Measurements from ENCODE around the gene TRMT61A. TPM values are rescaled to one million over a fixed set of nuclear protein-coding genes. Genes with fewer than 3 reads are reported as not detected.
A peak's percentile ranks its signal among the peaks of the same experiment; 100 is the strongest.

TRMT61A gene
- 8.5 TPM for polyA plus RNA-seq
- long read RNA-seq, donor 1, partial matches to known transcripts: 0 of 1 reads
- long read RNA-seq, donor 1, other reads (novel, unspliced or antisense): 0 of 1 reads
- long read RNA-seq, donor 2, transcript TRMT61A-202 (4 exons, 3,229 nt): major isoform, 5 of 5 reads
- long read RNA-seq, donor 2, partial matches to known transcripts: 0 of 5 reads
- long read RNA-seq, donor 2, other reads (novel, unspliced or antisense): 0 of 5 reads
- long read RNA-seq, donor 3: 0 reads
- long read RNA-seq, donor 4: 0 reads
- long read RNA-seq, donor 5, transcript TRMT61A-202 (4 exons, 3,229 nt): major isoform, 10 of 10 reads
- long read RNA-seq, donor 5, partial matches to known transcripts: 0 of 10 reads
- long read RNA-seq, donor 5, other reads (novel, unspliced or antisense): 0 of 10 reads
- long read RNA-seq, donor 6, transcript TRMT61A-202 (4 exons, 3,229 nt): major isoform, 5 of 5 reads
- long read RNA-seq, donor 6, partial matches to known transcripts: 0 of 5 reads
- long read RNA-seq, donor 6, other reads (novel, unspliced or antisense): 0 of 5 reads
- long read RNA-seq, donor 7: 0 reads
- long read RNA-seq, donor 8, partial matches to known transcripts: 0 of 3 reads
- long read RNA-seq, donor 8, other reads (novel, unspliced or antisense): 0 of 3 reads
- long read RNA-seq, donor 9, partial matches to known transcripts: 0 of 2 reads
- long read RNA-seq, donor 9, other reads (novel, unspliced or antisense): 0 of 2 reads
- long read RNA-seq, donor 10, partial matches to known transcripts: 5 of 7 reads
- long read RNA-seq, donor 10, other reads (novel, unspliced or antisense): 0 of 7 reads
- long read RNA-seq, donor 11, partial matches to known transcripts: 0 of 1 reads
- long read RNA-seq, donor 11, other reads (novel, unspliced or antisense): 0 of 1 reads

DNA sequence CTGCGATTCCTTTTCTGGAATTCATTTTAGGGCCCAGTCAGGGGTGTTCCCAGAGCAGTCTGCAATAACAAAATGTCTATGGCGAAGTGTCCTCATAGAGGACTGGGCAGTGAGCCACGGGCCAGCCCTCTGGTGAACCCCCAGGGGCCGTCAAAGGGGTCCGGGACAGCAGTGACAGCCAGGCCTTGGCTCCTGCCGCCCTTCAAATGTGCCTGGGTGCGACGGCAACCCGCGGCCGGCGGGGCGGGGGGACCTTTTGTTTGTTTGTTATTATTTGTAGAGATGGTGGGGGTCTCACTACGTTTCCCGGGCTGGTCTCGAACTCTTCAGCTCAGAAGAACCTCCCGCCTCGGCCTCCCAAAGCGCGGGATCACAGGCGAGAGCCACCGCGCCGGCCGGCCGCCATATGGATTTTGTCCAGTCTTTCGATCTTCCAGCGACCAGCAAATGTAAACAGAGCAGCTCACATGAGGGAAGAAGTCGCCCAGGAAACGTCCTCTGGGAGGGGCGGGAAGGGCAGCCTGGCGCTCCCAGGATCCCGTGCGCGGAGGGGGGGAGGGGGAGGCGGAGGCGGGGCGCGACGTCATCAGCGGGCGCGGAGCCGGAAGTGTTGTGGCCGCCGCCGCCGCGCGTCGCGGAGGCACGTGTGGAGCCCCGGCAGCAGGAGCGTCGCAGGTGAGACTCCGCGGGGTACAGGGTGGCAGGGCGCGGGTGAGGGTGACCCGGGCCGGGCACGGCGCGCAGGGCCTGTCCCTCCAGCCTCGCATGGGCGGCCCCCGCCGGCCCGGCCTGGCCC, at the start of gene TRMT61A:
Gene TRMT61A (plus strand): TSS at position 610 of the 796 bp plus-strand sequence. CDS start 783 bp downstream, outside the sequence.
- peaks cover 6% of the 10 kb centered on the region for H3K9me3 ChIP-seq (ENCODE audit: control insufficient read depth, low read depth, low read length)
- peak within 1 kb of the TSS; percentile 95 for H3K4me3 ChIP-seq (ENCODE audit: low read length)
- peak; percentile 90 for DNase-seq
- no CpG with 5 or more reads among the region's 70 CpGs for WGBS (ENCODE audit: insufficient coverage, low lambda C conversion rate)
- peak within 1 kb of the TSS; percentile 98 for H3K27ac ChIP-seq (ENCODE audit: low read length)
- no peaks in the 10 kb centered on the region for H3K27me3 ChIP-seq (ENCODE audit: control insufficient read depth, insufficient read depth, low read length)
- H3K36me3 ChIP-seq (ENCODE audit: control insufficient read depth, insufficient read depth, low read length): peaks cover 19% of the 10 kb centered on the region
- peaks cover 82% of the 10 kb centered on the region for H3K4me1 ChIP-seq (ENCODE audit: control insufficient read depth, insufficient read depth, low read length)

DNA sequence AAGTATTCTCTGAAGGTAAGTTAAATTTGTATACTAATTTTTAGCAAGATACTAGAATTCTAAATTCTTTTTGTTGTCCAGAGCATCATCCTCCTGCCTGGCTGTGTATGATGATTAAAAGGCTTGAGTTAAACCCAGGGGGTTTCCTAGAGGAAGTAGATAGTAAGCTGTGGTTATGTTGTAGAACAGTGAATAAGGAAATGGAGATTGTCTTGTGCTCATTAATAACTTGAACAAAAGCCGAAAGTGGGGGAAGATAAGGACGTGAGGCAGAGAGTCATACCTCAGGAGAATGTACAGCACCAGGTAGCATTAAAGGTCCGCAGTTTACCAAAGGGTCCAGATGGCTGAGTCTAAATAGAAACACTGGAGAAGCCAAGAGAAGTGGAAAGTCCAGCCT, 48.4 kb upstream of the TRMT61A start:
- H3K27me3 ChIP-seq (ENCODE audit: control insufficient read depth, insufficient read depth, low read length): no peaks in the 10 kb centered on the region
- DNase-seq: no peak
- 100% methylated on average over 1 of the region's 3 CpGs for WGBS (ENCODE audit: insufficient coverage, low lambda C conversion rate)
- H3K9me3 ChIP-seq (ENCODE audit: control insufficient read depth, low read depth, low read length): no peaks in the 10 kb centered on the region
- H3K4me3 ChIP-seq (ENCODE audit: low read length): no peak overlapping the region
- no peaks in the 10 kb centered on the region for H3K4me1 ChIP-seq (ENCODE audit: control insufficient read depth, insufficient read depth, low read length)
- H3K27ac ChIP-seq (ENCODE audit: low read length): no peak overlapping the region
- peaks cover 52% of the 10 kb centered on the region for H3K36me3 ChIP-seq (ENCODE audit: control insufficient read depth, insufficient read depth, low read length)

DNA sequence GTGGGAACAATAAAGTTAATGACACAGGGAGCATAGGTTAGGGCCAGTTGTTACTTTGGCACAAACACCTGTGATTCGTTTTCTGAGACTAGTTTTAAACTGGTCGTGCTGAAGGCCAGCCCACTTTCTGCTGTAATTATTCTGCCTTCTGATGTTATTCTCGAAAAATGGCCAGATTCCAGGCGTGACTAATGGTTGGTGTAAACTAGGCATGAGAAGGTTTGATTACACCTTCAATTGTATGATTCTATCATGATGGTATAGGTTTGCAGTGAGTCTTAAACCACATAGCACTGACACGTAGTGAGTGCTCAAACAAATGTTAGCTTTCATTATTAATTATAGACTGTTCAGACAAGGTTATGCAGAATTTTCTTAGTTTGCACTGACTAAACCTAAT, 45.4 kb upstream of the TRMT61A start:
- no peaks in the 10 kb centered on the region for H3K27me3 ChIP-seq (ENCODE audit: control insufficient read depth, insufficient read depth, low read length)

DNA sequence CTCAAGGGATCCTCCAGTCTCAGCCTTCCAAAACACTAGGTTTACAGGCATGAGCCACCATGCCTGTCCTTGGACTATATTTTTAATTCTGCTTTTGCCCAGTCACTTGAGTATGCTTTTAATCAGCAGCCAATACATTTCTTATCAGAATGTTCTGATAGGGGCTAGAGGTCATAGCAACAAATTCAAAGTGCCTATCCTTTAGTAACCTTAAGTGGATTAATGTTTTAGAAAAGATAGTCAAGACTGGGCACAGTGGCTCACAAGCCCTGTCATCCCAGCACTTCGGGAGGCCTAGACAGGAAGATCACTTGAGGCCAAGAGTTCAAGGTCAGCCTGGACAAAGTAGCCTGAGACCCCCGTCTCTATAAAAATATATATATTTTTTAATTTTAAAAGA, 43.5 kb upstream of the TRMT61A start:
- Histone ChIP-seq H3K4me3 (ENCODE audit: low read length) (no peak overlapping the region), H3K27ac (ENCODE audit: low read length) (no peak overlapping the region), H3K27me3 (ENCODE audit: control insufficient read depth, insufficient read depth, low read length) (no peaks in the 10 kb centered on the region), H3K36me3 (ENCODE audit: control insufficient read depth, insufficient read depth, low read length) (peaks cover 51% of the 10 kb centered on the region), H3K9me3 (ENCODE audit: control insufficient read depth, low read depth, low read length) (no peaks in the 10 kb centered on the region), H3K4me1 (ENCODE audit: control insufficient read depth, insufficient read depth, low read length) (no peaks in the 10 kb centered on the region)
- WGBS (ENCODE audit: insufficient coverage, low lambda C conversion rate): no CpG with 5 or more reads among the region's 2 CpGs
- DNase-seq: no peak

More for the DNA sequence above, 45.4 kb upstream of the TRMT61A start:
- no peak overlapping the region for H3K27ac ChIP-seq (ENCODE audit: low read length)
- no peaks in the 10 kb centered on the region for H3K4me1 ChIP-seq (ENCODE audit: control insufficient read depth, insufficient read depth, low read length)
- 28% methylated on average over 3 of the region's 5 CpGs for WGBS (ENCODE audit: insufficient coverage, low lambda C conversion rate)
- no peak overlapping the region for H3K4me3 ChIP-seq (ENCODE audit: low read length)
- H3K36me3 ChIP-seq (ENCODE audit: control insufficient read depth, insufficient read depth, low read length): peaks cover 45% of the 10 kb centered on the region
- no peaks in the 10 kb centered on the region for H3K9me3 ChIP-seq (ENCODE audit: control insufficient read depth, low read depth, low read length)
- DNase-seq: peak in 1 of 2 donors; percentile 34

DNA sequence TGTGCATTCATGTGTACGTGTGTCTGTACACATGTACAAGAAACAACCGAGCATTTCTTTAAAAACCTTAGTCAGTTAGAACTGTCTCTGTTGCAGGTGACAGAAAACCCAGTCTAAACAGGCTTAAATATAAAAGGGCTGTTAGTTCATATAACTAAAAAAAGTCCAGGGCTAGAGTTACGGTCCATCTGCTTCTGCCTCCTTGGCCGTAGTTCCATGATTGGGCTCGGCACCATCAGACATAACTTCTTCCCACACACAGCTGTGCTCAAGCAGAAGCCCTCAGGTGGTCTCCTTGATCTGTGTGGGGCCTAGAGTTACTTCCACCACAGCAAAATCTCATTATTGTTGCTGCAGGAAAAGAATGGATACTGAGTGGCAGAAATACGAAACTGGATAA, 40.9 kb upstream of the TRMT61A start:
- no peaks in the 10 kb centered on the region for H3K4me1 ChIP-seq (ENCODE audit: control insufficient read depth, insufficient read depth, low read length)
- H3K4me3 ChIP-seq (ENCODE audit: low read length): no peak overlapping the region
- H3K27ac ChIP-seq (ENCODE audit: low read length): no peak overlapping the region
- no peaks in the 10 kb centered on the region for H3K9me3 ChIP-seq (ENCODE audit: control insufficient read depth, low read depth, low read length)
- H3K36me3 ChIP-seq (ENCODE audit: control insufficient read depth, insufficient read depth, low read length): peaks cover 56% of the 10 kb centered on the region
- WGBS (ENCODE audit: insufficient coverage, low lambda C conversion rate): 100% methylated on average over 1 of the region's 6 CpGs
- no peak for DNase-seq
- H3K27me3 ChIP-seq (ENCODE audit: control insufficient read depth, insufficient read depth, low read length): no peaks in the 10 kb centered on the region

DNA sequence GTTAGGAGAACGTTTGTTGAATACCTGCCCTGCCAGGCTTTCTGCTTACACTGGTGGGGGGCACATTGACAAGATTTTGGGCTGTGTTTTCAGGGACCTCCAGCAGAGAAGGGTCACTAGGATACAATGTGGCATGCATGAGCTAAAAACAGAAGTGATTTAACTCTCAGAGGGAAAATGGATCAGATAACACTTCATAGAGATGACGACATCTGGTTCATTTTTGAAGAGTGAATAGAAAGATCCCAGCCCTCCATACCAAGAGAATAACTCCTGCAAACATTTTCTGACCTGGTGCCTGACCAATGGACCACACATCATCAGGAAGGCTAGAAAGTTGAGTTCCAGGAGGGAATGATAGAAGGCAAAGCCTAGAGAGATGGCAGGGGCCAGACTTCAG, 40.0 kb upstream of the TRMT61A start:
- no CpG with 5 or more reads among the region's 2 CpGs for WGBS (ENCODE audit: insufficient coverage, low lambda C conversion rate)

DNA sequence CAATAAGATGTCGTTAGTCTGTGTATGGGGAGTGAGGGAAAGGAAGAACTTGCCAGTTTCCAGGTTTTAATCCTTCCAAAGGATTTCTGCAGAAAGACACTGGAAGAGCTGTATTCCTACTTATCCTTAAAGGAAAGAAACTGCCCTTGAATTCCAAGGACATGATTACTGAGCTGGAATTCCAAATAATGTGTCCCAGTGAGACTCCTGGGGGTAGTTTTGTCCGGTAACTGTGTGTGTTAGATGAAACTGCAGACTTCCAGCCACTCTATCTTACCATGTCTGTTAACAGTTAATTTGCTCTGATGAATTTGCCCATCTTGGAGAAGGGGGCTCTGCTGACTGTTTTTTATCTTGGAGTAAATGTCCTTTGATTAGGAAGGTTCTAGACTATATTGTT, 39.4 kb upstream of the TRMT61A start:
- WGBS (ENCODE audit: insufficient coverage, low lambda C conversion rate): 100% methylated on average over 1 of the region's 2 CpGs
- H3K36me3 ChIP-seq (ENCODE audit: control insufficient read depth, insufficient read depth, low read length): peaks cover 58% of the 10 kb centered on the region
- H3K27ac ChIP-seq (ENCODE audit: low read length): no peak overlapping the region
- H3K4me1 ChIP-seq (ENCODE audit: control insufficient read depth, insufficient read depth, low read length): no peaks in the 10 kb centered on the region
- no peaks in the 10 kb centered on the region for H3K27me3 ChIP-seq (ENCODE audit: control insufficient read depth, insufficient read depth, low read length)
- no peak overlapping the region for H3K4me3 ChIP-seq (ENCODE audit: low read length)
- DNase-seq: no peak
- no peaks in the 10 kb centered on the region for H3K9me3 ChIP-seq (ENCODE audit: control insufficient read depth, low read depth, low read length)

More for the DNA sequence above, 40.0 kb upstream of the TRMT61A start:
- Histone ChIP-seq H3K4me1 (ENCODE audit: control insufficient read depth, insufficient read depth, low read length) (no peaks in the 10 kb centered on the region), H3K36me3 (ENCODE audit: control insufficient read depth, insufficient read depth, low read length) (peaks cover 58% of the 10 kb centered on the region), H3K27me3 (ENCODE audit: control insufficient read depth, insufficient read depth, low read length) (no peaks in the 10 kb centered on the region), H3K4me3 (ENCODE audit: low read length) (no peak overlapping the region), H3K9me3 (ENCODE audit: control insufficient read depth, low read depth, low read length) (no peaks in the 10 kb centered on the region), H3K27ac (ENCODE audit: low read length) (no peak overlapping the region)
- no peak for DNase-seq

DNA sequence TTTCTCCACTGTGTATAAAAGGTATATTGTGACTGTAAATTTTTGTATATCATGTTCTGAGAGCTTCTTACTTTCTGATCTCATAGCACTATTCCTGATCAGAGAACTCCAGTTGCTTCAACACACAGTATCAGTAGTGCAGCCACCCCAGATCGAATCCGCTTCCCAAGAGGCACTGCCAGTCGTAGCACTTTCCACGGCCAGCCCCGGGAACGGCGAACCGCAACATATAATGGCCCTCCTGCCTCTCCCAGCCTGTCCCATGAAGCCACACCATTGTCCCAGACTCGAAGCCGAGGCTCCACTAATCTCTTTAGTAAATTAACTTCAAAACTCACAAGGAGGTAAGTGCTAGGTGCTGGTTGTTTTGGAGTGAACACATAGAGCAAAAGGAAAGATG, 37.3 kb upstream of the TRMT61A start:
- DNase-seq: no peak
- Histone ChIP-seq H3K4me1 (ENCODE audit: control insufficient read depth, insufficient read depth, low read length) (no peaks in the 10 kb centered on the region), H3K36me3 (ENCODE audit: control insufficient read depth, insufficient read depth, low read length) (peaks cover 67% of the 10 kb centered on the region), H3K9me3 (ENCODE audit: control insufficient read depth, low read depth, low read length) (no peaks in the 10 kb centered on the region), H3K4me3 (ENCODE audit: low read length) (no peak overlapping the region), H3K27me3 (ENCODE audit: control insufficient read depth, insufficient read depth, low read length) (no peaks in the 10 kb centered on the region), H3K27ac (ENCODE audit: low read length) (no peak overlapping the region)
- no CpG with 5 or more reads among the region's 10 CpGs for WGBS (ENCODE audit: insufficient coverage, low lambda C conversion rate)

DNA sequence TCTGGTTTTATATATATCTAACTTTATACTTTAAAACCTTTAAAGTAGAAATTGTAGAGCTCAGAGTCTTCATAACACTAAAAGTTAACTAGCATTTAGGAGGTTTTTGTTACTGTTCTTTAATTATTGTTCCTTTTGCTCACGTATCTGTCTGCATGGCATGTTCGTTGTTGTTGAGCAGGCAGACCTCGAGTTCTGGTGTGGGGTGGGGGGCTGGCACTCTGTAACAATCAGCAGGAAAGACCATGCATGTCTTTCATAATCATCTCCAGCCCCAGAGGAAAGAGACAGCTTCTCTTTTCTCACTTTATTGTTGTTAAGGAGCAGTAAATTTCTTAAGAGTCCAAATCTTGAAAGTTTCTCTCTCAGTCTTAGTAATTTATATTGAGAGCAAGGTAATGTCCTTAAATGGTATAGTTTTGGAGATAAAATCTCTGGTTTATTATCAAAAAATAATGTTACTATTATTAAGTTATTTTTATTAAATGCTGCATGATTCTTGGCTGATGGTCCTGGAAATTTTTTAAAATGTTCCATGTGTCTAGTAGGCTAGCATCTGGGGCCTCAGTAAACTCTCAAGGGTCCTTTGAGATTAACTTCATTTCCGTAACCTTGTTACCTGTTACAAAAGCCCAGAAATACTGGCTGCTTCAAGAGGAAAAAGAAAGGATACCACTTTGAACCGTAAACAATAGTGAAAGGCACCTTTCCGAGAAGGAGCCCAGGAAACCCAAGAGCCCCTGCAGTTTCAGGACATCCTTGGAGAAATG, 36.7 kb upstream of the TRMT61A start:
- Histone ChIP-seq H3K4me1 (ENCODE audit: control insufficient read depth, insufficient read depth, low read length) (no peaks in the 10 kb centered on the region), H3K27me3 (ENCODE audit: control insufficient read depth, insufficient read depth, low read length) (no peaks in the 10 kb centered on the region), H3K27ac (ENCODE audit: low read length) (no peak overlapping the region), H3K4me3 (ENCODE audit: low read length) (no peak overlapping the region), H3K9me3 (ENCODE audit: control insufficient read depth, low read depth, low read length) (no peaks in the 10 kb centered on the region), H3K36me3 (ENCODE audit: control insufficient read depth, insufficient read depth, low read length) (peaks cover 65% of the 10 kb centered on the region)
- no CpG with 5 or more reads among the region's 6 CpGs for whole genome bisulfite sequencing (ENCODE audit: insufficient coverage, low lambda C conversion rate)
- no peak for DNase-seq

Measured in large intestine (tissue), 12 donors.